COR-L47 (cell line): ENCODE results near the gene SEPTIN7.
"Not testable (repeated sequence)": the region's sequence is repeated elsewhere in the genome, so short reads cannot be mapped to it uniquely, and the experiment has no call there.

Source experiments
- DNase-seq: peaks from one replicate; lab custom pipeline; 2025; lab: John Stamatoyannopoulos, UW

The SEPTIN7 gene

DNA sequence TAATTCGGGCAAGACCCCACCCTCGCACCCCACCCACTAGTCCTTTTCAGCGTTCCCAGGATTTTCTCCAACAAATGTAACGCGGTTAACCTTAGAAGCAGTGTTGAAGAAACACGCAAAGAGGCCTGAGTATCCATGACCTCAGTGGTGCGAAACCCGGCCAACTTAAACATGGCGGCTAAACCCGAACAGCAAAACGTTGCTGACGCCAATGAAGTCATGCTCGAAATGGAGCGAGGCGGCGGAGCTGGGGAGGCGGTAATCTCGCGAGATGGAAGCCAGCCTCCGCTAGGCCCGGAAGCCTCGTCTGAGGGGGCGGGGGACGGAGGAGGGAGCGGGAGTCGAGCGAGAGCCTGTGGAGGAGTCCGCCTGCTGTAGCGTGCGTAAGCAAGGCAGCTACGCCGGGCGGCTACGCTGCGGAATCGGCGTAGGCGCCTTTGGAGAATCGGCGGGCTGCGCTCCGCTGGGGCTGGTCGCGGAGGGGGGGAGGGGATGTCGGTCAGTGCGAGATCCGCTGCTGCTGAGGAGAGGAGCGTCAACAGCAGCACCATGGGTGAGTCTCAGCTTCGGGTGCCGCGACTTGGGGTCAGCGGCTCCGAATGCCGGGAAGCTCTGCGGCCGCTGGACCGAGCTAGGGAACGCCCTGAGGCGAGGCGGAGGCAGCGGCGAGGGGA lies at the start of gene SEPTIN7:
Gene SEPTIN7, plus strand, starts transcription at position 340 of the 674 bp plus-strand sequence. Its CDS starts 153 bp downstream, at position 493.
- peak; percentile 98 for DNase-seq

GRCh38 chr7:35752742-35753141 lies 48.1 kb upstream of the SEPTIN7 start:
- no peak for DNase-seq

DNA sequence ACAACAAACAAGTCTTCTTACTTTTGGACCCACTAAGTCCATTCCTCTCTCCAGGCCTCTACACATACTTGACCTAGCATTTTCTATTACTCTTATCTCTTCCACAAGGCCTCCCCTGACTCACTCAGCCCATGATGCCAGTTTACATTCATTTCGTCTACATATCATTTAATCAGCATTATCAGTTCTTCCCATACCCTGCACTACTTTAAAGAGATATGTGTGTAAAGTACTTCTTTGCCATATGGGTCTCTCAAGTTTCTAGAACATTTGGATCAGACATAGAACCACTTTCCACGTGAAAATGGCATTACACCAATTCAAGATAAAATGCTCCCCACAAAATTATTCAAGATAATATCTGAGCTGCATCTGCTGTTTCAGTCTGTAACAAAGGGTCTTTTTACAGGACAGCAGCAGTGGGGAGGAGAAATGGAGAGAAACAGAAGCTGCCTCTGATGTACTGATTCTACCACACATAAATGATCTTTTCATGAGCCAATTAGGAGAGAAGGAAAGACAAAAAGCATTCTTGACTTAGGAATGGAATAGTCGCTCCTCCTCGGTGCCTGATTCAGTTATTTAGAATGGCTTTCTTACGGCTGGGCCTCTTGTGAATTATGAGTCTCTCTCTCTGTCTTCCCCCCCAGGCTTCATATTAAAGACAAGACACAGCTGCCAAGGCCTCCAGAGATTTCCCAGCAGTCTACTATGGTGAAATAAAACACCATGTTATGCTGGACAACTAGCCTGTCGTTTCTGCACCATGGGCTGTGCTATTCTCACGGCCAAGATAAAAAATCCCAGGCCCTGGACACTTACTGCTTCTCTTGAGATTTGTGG lies 46.9 kb upstream of the SEPTIN7 start:
- no peak for DNase-seq

GRCh38 chr7:35754741-35755140 lies 46.1 kb upstream of the SEPTIN7 start:
- DNase-seq, result no peak

DNA sequence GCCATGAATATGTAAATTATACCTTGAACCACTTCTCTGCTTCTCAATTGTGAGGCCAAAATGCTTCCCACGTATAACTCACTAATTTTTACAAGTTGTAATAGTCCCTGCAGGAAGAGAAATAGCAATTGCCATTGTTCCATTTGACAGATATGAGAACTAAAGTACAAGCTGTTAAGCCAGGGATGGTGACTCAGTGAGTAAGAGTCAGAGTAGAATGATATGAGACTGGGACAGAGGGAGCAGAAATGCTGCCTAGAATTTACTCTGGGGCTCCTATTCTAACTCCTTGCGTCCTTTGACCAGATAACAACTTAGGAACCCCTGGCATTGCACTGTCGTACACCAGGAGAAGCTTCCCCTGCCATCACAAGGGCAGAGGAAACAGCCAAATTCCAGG lies 45.1 kb upstream of the SEPTIN7 start:
- no peak for DNase-seq

GRCh38 chr7:35756453-35756852 lies 44.4 kb upstream of the SEPTIN7 start:
- DNase-seq, result not testable (repeated sequence)

GRCh38 chr7:35757574-35757973 lies 43.3 kb upstream of the SEPTIN7 start:
- DNase-seq, result no peak

DNA sequence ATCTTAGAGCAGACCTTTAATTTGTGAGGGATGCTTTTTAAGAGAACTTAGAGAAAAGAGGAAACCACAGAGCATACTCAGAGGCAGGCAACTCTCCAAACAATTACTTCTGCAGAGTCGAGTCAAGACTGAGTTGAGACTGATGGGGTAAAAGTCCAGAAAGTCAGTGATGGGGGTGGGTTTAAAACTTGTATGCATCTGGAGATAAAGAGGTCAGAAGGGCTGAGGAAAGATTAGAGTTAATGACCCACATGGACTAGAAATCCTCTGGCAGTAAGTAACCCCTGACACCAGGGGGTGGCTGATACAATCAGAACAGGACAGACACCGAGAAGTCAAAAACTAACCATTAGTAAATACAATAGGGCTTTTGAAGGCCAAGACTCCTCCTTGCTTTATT lies 42.4 kb upstream of the SEPTIN7 start:
- no peak for DNase-seq

DNA sequence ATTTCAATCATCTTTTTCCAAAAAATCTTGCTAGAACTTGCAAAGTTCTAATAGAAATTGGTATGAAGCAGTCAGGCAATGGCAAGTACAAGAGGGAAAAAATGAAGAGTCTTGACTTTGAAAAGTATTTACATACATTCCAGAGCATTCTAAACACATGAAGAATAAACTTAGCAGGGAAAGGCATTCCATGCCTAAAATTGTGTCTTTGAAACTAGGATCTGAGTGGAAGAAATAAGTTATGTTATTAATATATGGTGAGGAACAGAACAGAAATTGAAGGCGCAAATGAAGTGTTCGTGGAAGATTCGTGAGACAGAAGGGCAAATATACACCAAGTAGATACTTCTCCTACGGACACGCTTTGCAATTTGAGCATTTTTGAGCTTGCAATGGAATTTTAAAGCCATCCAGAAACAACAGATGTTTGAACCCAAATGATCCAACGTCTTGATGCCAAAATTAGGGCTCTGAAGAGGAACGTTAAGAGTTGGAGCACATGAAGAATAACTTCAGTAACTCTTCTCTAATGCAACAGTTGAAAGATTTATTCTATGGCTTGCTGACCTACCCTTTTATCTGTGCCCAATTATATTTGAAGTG lies 40.6 kb upstream of the SEPTIN7 start:
- no peak for DNase-seq

GRCh38 chr7:35761871-35762677 lies 38.8 kb upstream of the SEPTIN7 start:
- no peak for DNase-seq

DNA sequence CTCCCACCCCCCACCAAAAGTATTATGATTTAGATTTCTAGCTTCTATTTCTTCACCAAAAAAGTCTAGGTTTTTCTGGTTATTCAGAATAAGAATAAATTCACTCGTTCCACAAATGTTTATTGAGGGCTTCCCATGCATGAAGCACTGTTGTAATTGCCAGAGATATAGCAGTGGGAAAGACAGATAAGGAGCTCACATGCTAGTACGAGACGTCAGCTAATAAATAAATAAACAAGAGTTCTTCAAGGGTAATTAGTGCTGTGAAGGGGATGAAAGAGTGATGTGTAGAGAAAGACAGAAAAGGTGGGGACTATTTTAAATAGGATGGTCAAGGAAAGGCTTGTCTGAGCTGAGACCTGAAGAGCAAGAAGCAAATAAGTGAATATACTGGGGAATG lies 38.1 kb upstream of the SEPTIN7 start:
- DNase-seq, result no peak

- DNase-seq, result no peak
Measured at GRCh38 chr7:35768346-35768745, 32.5 kb upstream of the SEPTIN7 start.

DNA sequence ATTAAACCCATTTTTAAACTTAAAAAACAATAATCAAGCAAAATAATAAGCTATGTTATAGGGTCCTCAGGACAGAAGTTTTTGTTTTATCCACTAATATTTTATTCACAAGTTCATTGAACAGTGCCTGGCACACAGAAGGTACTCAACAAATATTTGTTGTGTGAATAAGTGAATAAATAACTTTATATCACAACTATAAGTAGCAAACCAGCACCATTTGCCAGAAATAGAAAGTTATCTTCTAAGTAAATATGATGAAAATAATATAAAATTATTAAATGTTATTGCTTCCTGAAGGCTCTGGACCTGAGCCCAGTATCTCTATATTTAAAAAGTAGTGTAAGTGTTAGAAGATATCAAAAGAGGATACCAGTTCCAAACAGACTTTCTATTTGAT lies 29.1 kb upstream of the SEPTIN7 start:
- DNase-seq, result no peak

GRCh38 chr7:35773994-35774393 lies 26.9 kb upstream of the SEPTIN7 start:
- DNase-seq, result no peak

GRCh38 chr7:35776686-35777085 lies 24.2 kb upstream of the SEPTIN7 start:
- no peak for DNase-seq

- no peak for DNase-seq
Measured at GRCh38 chr7:35777121-35777520, 23.7 kb upstream of the SEPTIN7 start.

DNA sequence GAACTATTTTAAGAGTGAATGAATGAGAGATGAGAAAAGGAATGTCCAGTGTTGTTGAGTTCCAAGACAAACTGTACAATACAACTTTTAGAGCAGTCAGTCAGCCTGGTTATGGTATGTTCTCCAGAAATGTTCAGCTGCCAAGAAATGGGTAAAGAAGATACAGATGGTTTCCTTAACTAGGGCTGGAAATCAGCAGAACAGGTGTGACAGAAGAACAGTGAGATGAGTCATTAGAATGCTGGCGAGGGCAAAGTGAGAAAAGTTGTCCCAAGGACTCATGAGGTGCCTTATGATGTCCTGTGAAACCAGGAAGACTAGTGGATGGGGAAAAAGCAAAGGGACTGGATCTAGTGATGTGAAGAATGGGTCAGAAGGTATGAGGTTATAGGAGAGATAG lies 20.8 kb upstream of the SEPTIN7 start:
- DNase-seq, result no peak

DNA sequence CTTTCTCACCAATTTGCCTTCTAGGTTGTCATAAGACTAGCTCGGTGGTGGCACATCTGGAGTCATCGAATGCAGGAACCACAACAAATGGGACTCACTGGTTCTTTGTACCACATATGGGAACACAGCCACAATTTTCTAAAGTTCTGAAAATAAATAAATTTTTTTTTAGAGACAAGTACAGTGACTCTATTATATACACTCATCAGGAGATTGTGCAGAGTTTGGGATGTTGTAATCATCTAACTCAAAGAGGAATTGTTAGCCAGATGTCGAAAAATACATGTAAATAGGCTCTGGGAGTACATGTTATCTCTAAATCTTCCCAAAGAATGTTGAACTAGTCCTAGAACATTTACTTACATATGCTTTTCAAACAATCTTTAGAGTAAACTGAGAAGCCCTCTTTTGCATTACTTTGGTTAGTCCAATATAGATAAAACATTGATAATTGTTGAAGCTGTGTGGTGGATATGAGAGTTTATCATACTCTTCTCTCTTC lies 19.6 kb upstream of the SEPTIN7 start:
- no peak for DNase-seq

DNA sequence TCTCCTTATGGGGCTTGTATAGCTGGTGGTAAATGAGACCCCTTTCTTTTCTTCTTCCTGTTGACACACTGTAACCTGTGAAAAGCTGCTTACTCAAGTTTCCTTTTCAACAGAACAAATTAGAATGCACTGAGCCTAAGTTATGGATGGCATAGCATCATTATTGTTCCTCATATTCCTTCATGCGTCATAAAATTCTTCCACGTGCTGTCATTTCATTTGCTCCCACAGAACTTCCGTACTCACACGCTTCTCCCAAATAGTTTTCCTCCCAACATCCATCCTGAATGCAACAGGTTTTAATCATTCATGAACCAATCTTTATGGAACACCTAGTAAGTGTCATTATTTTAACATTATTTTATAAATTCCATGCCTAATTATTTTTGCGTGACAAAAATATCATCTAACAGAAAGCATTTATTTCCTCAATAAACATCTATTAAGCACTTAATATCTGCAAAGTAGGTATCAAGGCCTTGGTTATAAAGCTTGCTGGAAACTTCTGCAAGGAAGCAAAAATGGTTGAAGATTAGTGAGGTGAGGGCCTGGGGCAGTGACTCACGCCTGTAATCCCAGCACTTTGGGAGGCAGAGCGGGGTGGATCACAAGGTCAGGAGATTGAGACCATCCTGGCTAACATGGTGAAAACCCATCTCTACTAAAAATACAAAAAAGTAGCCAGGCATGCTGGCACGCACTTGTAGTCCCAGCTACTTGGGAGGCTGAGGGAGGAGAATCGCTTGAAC lies 18.9 kb upstream of the SEPTIN7 start:
- no peak for DNase-seq

GRCh38 chr7:35784332-35784731 lies 16.5 kb upstream of the SEPTIN7 start:
- DNase-seq, result no peak

- DNase-seq, result no peak
Measured at GRCh38 chr7:35785250-35785649, 15.6 kb upstream of the SEPTIN7 start.
